IMR-90 (cell line): ENCODE data around the gene PPP2R1A.

Experiments
- BHLHE40 ChIP-seq: fragments of 150-350 bp; IDR thresholded peaks from 2 replicates; pipeline ENCODE4 v1.6.1; 2016; ENCODE audit warnings: mild to moderate bottlenecking, low read depth, low read length
- CEBPB ChIP-seq: IDR thresholded peaks from 2 replicates; pipeline ENCODE4 v1.6.1; 2012; ENCODE audit warnings: low read depth, low read length, improper control_type of control experiment
- FOS ChIP-seq: fragments of 150-350 bp; IDR thresholded peaks from 2 replicates; pipeline ENCODE4 v1.6.1; 2016; ENCODE audit warnings: low read depth, low read length
- MAFK ChIP-seq: IDR thresholded peaks from 2 replicates; pipeline ENCODE4 v1.6.1; 2012; ENCODE audit warnings: low read depth, low read length, improper control_type of control experiment
- MAZ ChIP-seq: IDR thresholded peaks from 2 replicates; pipeline ENCODE4 v1.6.1; 2012; ENCODE audit warnings: low read depth, mild to moderate bottlenecking, low read length, improper control_type of control experiment, moderate library complexity, borderline replicate concordance
- MXI1 ChIP-seq: IDR thresholded peaks from 2 replicates; pipeline ENCODE4 v1.6.1; 2012; ENCODE audit warnings: low read depth, mild to moderate bottlenecking, low read length, moderate library complexity, borderline replicate concordance
- POLR2A ChIP-seq: IDR thresholded peaks from 2 replicates; pipeline ENCODE4 v1.6.1; 2012; ENCODE audit warnings: mild to moderate bottlenecking, low read depth, low read length
- RAD21 ChIP-seq: IDR thresholded peaks from 2 replicates; pipeline ENCODE4 v1.6.1; 2012; ENCODE audit warnings: low read length, improper control_type of control experiment
- RCOR1 ChIP-seq: IDR thresholded peaks from 2 replicates; pipeline ENCODE4 v1.6.1; 2012; ENCODE audit warnings: mild to moderate bottlenecking, low read length, improper control_type of control experiment; ENCODE audit not compliant: insufficient replicate concordance
- RFX5 ChIP-seq: IDR thresholded peaks from 2 replicates; pipeline ENCODE4 v1.8.0; 2012; ENCODE audit warnings: low read depth, mild to moderate bottlenecking, low read length, moderate library complexity
- SMC3 ChIP-seq: fragments of 150-350 bp; IDR thresholded peaks from 2 replicates; pipeline ENCODE4 v1.6.1; 2016; ENCODE audit warnings: low read depth, mild to moderate bottlenecking, antibody characterized with exemption, low read length, moderate library complexity
- TF ChIP-seq, protein P1 (sequence below): conservative IDR thresholded peaks from 2 replicates; pipeline ENCODE4 v1.5.1; 2012; ENCODE audit warnings: mild to moderate bottlenecking, low read depth, low read length, improper control_type of control experiment
- TF ChIP-seq, protein P2 (sequence below): fragments of 150-350 bp; IDR thresholded peaks from 2 replicates; pipeline ENCODE4 v1.6.1; 2017; ENCODE audit warnings: mild to moderate bottlenecking, antibody characterized with exemption, low read length, low read depth
- TF ChIP-seq, protein P3 (sequence below): fragments of 150-350 bp; IDR thresholded peaks from 2 replicates; pipeline ENCODE4 v1.6.1; 2016; ENCODE audit warnings: low read depth, mild to moderate bottlenecking, low read length, moderate library complexity, borderline replicate concordance

DNA sequence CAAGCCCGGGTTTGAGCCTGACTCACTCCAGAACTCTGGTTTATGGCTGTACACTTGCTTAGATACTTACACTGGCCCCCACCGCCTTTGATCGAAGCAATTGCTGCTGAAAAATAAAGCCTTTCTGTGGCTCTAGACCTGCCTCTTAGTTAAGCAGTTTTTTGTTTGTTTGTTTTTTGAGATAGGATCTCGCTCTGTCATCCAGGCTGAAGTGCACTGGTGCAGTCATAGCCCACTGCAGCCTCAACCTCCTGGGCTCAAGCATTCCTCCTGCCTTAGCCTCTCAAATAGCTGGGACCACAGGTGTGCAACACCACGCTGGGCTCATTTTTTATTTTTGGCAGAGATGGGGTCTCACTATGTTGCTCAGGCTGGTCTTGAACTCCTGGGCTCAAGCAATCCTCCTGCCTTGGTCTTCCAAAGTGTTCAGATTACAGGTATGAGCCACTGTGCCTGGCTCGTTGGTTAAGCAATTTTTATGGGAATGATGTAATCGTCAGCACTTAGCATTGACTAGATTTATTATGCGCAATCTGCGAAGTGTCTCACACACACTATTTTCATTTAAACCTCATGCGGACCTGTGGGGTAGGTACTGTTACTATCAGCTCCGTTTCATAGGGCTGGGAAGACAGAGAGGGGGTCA, 22.2 kb downstream of the PPP2R1A start:
- TF ChIP-seq, protein P1, sequence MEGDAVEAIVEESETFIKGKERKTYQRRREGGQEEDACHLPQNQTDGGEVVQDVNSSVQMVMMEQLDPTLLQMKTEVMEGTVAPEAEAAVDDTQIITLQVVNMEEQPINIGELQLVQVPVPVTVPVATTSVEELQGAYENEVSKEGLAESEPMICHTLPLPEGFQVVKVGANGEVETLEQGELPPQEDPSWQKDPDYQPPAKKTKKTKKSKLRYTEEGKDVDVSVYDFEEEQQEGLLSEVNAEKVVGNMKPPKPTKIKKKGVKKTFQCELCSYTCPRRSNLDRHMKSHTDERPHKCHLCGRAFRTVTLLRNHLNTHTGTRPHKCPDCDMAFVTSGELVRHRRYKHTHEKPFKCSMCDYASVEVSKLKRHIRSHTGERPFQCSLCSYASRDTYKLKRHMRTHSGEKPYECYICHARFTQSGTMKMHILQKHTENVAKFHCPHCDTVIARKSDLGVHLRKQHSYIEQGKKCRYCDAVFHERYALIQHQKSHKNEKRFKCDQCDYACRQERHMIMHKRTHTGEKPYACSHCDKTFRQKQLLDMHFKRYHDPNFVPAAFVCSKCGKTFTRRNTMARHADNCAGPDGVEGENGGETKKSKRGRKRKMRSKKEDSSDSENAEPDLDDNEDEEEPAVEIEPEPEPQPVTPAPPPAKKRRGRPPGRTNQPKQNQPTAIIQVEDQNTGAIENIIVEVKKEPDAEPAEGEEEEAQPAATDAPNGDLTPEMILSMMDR = no peak
- no peak for TF ChIP-seq MXI1
- TF ChIP-seq, protein P2, sequence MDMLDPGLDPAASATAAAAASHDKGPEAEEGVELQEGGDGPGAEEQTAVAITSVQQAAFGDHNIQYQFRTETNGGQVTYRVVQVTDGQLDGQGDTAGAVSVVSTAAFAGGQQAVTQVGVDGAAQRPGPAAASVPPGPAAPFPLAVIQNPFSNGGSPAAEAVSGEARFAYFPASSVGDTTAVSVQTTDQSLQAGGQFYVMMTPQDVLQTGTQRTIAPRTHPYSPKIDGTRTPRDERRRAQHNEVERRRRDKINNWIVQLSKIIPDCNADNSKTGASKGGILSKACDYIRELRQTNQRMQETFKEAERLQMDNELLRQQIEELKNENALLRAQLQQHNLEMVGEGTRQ = no peak
- TF ChIP-seq RAD21 = no peak
- no peak for TF ChIP-seq SMC3
- TF ChIP-seq POLR2A = no peak
- peak; percentile 8; the same call in 1 of the 2 replicates for TF ChIP-seq CEBPB
- TF ChIP-seq BHLHE40 = no peak
- TF ChIP-seq MAFK = no peak
- TF ChIP-seq, protein P3, sequence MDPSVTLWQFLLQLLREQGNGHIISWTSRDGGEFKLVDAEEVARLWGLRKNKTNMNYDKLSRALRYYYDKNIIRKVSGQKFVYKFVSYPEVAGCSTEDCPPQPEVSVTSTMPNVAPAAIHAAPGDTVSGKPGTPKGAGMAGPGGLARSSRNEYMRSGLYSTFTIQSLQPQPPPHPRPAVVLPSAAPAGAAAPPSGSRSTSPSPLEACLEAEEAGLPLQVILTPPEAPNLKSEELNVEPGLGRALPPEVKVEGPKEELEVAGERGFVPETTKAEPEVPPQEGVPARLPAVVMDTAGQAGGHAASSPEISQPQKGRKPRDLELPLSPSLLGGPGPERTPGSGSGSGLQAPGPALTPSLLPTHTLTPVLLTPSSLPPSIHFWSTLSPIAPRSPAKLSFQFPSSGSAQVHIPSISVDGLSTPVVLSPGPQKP = no peak
- TF ChIP-seq RFX5 = no peak
- TF ChIP-seq MAZ = no peak
- TF ChIP-seq RCOR1 = no peak
- TF ChIP-seq FOS = no peak
